ENCODE results near the gene VGF. TPM values are rescaled to one million over a fixed set of nuclear protein-coding genes. Genes with fewer than 3 reads are reported as not detected.
"Not testable (repeated sequence)": the region's sequence is repeated elsewhere in the genome, so short reads cannot be mapped to it uniquely, and the experiment has no call there.

VGF gene
- total RNA-seq, 4 donors from 2014 or later = 0.94 TPM; not detected in 3

- no peaks in the 10 kb centered on the region for H3K36me3 ChIP-seq
- H3K9me3 ChIP-seq = no peaks in the 10 kb centered on the region
- DNase-seq = no peak
- no peak overlapping the region for H3K4me3 ChIP-seq
- no peaks in the 10 kb centered on the region for H3K4me1 ChIP-seq
- TF ChIP-seq, protein P1, sequence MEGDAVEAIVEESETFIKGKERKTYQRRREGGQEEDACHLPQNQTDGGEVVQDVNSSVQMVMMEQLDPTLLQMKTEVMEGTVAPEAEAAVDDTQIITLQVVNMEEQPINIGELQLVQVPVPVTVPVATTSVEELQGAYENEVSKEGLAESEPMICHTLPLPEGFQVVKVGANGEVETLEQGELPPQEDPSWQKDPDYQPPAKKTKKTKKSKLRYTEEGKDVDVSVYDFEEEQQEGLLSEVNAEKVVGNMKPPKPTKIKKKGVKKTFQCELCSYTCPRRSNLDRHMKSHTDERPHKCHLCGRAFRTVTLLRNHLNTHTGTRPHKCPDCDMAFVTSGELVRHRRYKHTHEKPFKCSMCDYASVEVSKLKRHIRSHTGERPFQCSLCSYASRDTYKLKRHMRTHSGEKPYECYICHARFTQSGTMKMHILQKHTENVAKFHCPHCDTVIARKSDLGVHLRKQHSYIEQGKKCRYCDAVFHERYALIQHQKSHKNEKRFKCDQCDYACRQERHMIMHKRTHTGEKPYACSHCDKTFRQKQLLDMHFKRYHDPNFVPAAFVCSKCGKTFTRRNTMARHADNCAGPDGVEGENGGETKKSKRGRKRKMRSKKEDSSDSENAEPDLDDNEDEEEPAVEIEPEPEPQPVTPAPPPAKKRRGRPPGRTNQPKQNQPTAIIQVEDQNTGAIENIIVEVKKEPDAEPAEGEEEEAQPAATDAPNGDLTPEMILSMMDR (IDR thresholded peaks at IDR 0.05) = no peak
- no peak for TF ChIP-seq POLR2A (IDR thresholded peaks at IDR 0.05)
- no peak overlapping the region for H3K27ac ChIP-seq
- H3K27me3 ChIP-seq = no peaks in the 10 kb centered on the region
Observed at GRCh38 chr7:101113836-101114235, 51.5 kb downstream of the VGF start.

GRCh38 chr7:101113140-101113539 is 52.2 kb downstream of the VGF start:
- H3K27me3 ChIP-seq, DNase-seq, H3K27ac ChIP-seq: not testable (repeated sequence)

More at GRCh38 chr7:101113140-101113539, 52.2 kb downstream of the VGF start:
- H3K4me1 ChIP-seq, H3K36me3 ChIP-seq, H3K9me3 ChIP-seq, H3K4me3 ChIP-seq: not testable (repeated sequence)

Small RNA genes lying within 50 kb of the gene (small RNA-seq; reads per million reads assigned to genes)
- 0 reads per million in 2 donors for gene MIR4653

Other genes with a start within 250 kb of the VGF start
- gene MUC3A, start 216.0 kb downstream of the VGF start, total RNA-seq = 100 to 1,000 TPM in 3 of 4 donors, 10 to 100 TPM in 1; 85.8 to 694 (median 395) TPM
- gene MUC12, start 196.0 kb downstream of the VGF start, total RNA-seq = 10 to 100 TPM in 2 of 4 donors, 1 to 10 TPM in 2; 4.8 to 31.8 (median 9.0) TPM
- 1,000 to 10,000 TPM in 1 of 4 donors, 100 to 1,000 TPM in 2, 10 to 100 TPM in 1; 64.4 to 1,011 (median 801) TPM for gene MUC17, start 145.5 kb downstream of the VGF start, total RNA-seq
- gene TRIM56, start 80.1 kb downstream of the VGF start, total RNA-seq = 10 to 100 TPM; 19.4 to 43.7 (median 38.3) TPM
- 1 to 10 TPM; 2.4 to 8.3 (median 3.3) TPM for gene SERPINE1, start 38.5 kb downstream of the VGF start, total RNA-seq
- 100 to 1,000 TPM in 2 of 4 donors, 10 to 100 TPM in 2; 53.6 to 136 (median 95.7) TPM for gene AP1S1, start 11.1 kb downstream of the VGF start, total RNA-seq
- 1 to 10 TPM in 1 of 4 donors, not detected in 3; 1.0 TPM for gene NAT16, start 14.7 kb upstream of the VGF start, total RNA-seq
- gene MOGAT3, start 35.5 kb upstream of the VGF start, total RNA-seq = 100 to 1,000 TPM in 2 of 4 donors, 10 to 100 TPM in 1, not detected in 1; 91.4 to 195 (median 123) TPM
- 100 to 1,000 TPM in 2 of 4 donors, 10 to 100 TPM in 2; 62.7 to 103 (median 83.7) TPM for gene PLOD3, start 52.0 kb upstream of the VGF start, total RNA-seq
- 100 to 1,000 TPM in 2 of 4 donors, 10 to 100 TPM in 2; 37.1 to 142 (median 110) TPM for gene ZNHIT1, start 52.6 kb upstream of the VGF start, total RNA-seq
- 100 to 1,000 TPM in 3 of 4 donors, 10 to 100 TPM in 1; 94.9 to 942 (median 697) TPM for gene CLDN15, start 72.2 kb upstream of the VGF start, total RNA-seq
- gene FIS1, start 79.5 kb upstream of the VGF start, total RNA-seq = 100 to 1,000 TPM; 143 to 289 (median 231) TPM
- 1 to 10 TPM in 3 of 4 donors, under 1 TPM in 1; 0.85 to 4.6 (median 2.3) TPM for gene IFT22, start 156.2 kb upstream of the VGF start, total RNA-seq
- gene COL26A1, start 197.3 kb upstream of the VGF start, total RNA-seq = not detected